ENCODE results near the gene CPXM2. TPM values are rescaled to one million over a fixed set of nuclear protein-coding genes. Genes with fewer than 3 reads are reported as not detected.

Gene CPXM2
- total RNA-seq, 3 donors from 2014 or later (not counting 1 experiment from before 2014, with no cell fraction given): not detected

DNA sequence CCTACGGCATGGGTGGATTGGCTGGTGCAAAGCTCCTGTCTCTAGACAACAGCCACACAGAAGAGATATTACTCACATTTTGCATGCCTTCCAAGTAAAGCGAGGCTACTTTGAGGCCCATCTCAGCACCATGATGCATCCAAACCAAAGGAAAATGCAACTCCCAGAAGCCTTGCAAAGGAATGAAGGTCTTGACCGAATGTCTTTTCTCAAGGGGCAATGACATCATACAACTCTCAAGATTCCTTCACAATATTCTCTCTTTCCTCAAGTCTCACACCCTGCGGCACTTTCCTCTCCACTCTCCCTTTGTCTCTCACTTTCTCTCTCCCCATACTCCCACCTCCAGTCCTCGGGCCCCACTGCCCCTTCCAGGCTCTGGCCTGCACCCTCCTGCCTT is 44.8 kb upstream of the CPXM2 start:
- WGBS (ENCODE audit: insufficient coverage): 73% methylated on average over 5 of the region's 5 CpGs
- no peak for TF ChIP-seq CTCF (IDR thresholded peaks at IDR 0.05)
- no peaks in the 10 kb centered on the region for H3K27me3 ChIP-seq (ENCODE audit: control insufficient read depth, insufficient read depth, low read length)
- intact Hi-C loops (cut with micrococcal nuclease): no loop called here
- peaks cover 20 to 35% of the 10 kb centered on the region in 2 donors for H3K4me1 Mint-ChIP-seq
- no peak for DNase-seq
- no peak overlapping the region for H3K4me3 Mint-ChIP-seq
- H3K27ac ChIP-seq (ENCODE audit: low read length): no peak overlapping the region
- H3K36me3 ChIP-seq (ENCODE audit: control insufficient read depth, insufficient read depth, low read length): no peaks in the 10 kb centered on the region
- H3K9me3 Mint-ChIP-seq: peaks cover 0 to 5% of the 10 kb centered on the region in 2 donors
- H3K27me3 Mint-ChIP-seq (ENCODE audit: low read depth in 2 of 2): peaks cover 0 to 2% of the 10 kb centered on the region in 2 donors
- H3K9me3 ChIP-seq (ENCODE audit: control insufficient read depth, insufficient read depth, low read length): no peaks in the 10 kb centered on the region
- H3K4me3 ChIP-seq (ENCODE audit: low read length): no peak overlapping the region
- H3K36me3 Mint-ChIP-seq: no peaks in the 10 kb centered on the region
- no peak overlapping the region for H3K27ac Mint-ChIP-seq
- ATAC-seq: no peak
- no peaks in the 10 kb centered on the region for H3K4me1 ChIP-seq (ENCODE audit: control insufficient read depth, insufficient read depth, low read length)

GRCh38 chr10:123935680-123936079 is 44.1 kb upstream of the CPXM2 start:
- no peak for ATAC-seq
- no peak overlapping the region for H3K4me3 ChIP-seq (ENCODE audit: low read length)
- WGBS (ENCODE audit: insufficient coverage): 92% methylated on average over 2 of the region's 2 CpGs
- Mint-ChIP-seq H3K27me3 (ENCODE audit: low read depth in 2 of 2) (peaks cover 0 to 2% of the 10 kb centered on the region in 2 donors), H3K36me3 (no peaks in the 10 kb centered on the region), H3K4me1 (peaks cover 20 to 35% of the 10 kb centered on the region in 2 donors), H3K4me3 (no peak overlapping the region), H3K27ac (no peak overlapping the region), H3K9me3 (peaks cover 3 to 5% of the 10 kb centered on the region in 2 donors)
- DNase-seq: no peak
- no peaks in the 10 kb centered on the region for H3K4me1 ChIP-seq (ENCODE audit: control insufficient read depth, insufficient read depth, low read length)
- no peaks in the 10 kb centered on the region for H3K36me3 ChIP-seq (ENCODE audit: control insufficient read depth, insufficient read depth, low read length)
- intact Hi-C loops (cut with micrococcal nuclease): no loop called here
- H3K27me3 ChIP-seq (ENCODE audit: control insufficient read depth, insufficient read depth, low read length): no peaks in the 10 kb centered on the region
- H3K27ac ChIP-seq (ENCODE audit: low read length): no peak overlapping the region
- no peak for TF ChIP-seq CTCF (IDR thresholded peaks at IDR 0.05)
- H3K9me3 ChIP-seq (ENCODE audit: control insufficient read depth, insufficient read depth, low read length): peaks cover 4% of the 10 kb centered on the region

DNA sequence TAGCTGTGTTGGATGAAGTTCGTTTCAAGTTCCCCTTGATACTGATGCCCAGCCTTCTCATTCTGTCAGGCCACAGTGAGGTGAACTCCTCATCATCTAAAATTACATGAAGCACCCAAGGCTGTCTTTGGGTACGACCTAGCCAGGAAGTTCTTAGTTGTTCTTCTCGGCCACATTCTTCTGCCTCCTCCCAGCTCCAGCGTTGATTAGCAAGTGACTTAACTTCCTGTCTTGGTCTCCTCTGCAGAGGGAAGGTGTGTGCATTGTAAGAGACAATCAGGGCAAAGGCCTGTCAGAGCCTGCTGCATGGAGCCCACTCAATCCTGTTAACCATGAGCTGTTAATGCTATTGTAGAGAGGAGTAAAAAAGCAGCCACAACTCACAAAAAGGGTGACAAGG is 43.2 kb upstream of the CPXM2 start:
- Mint-ChIP-seq H3K27me3 (ENCODE audit: low read depth in 2 of 2) (peaks cover 0 to 2% of the 10 kb centered on the region in 2 donors), H3K9me3 (peaks cover 3 to 5% of the 10 kb centered on the region in 2 donors), H3K4me1 (peaks cover 20 to 35% of the 10 kb centered on the region in 2 donors), H3K4me3 (no peak overlapping the region), H3K27ac (peak overlapping the region; percentile 41 to 80), H3K36me3 (no peaks in the 10 kb centered on the region)
- WGBS (ENCODE audit: insufficient coverage): 30% methylated on average over 4 of the region's 4 CpGs
- intact Hi-C loops (cut with micrococcal nuclease): no loop called here
- no peak overlapping the region for H3K4me3 ChIP-seq (ENCODE audit: low read length)
- H3K27ac ChIP-seq (ENCODE audit: low read length): no peak overlapping the region
- DNase-seq (no peak), ATAC-seq (peak in 2 of 3 donors; percentile 38 to 58)
- H3K4me1 ChIP-seq (ENCODE audit: control insufficient read depth, insufficient read depth, low read length): no peaks in the 10 kb centered on the region
- peaks cover 4% of the 10 kb centered on the region for H3K9me3 ChIP-seq (ENCODE audit: control insufficient read depth, insufficient read depth, low read length)
- no peaks in the 10 kb centered on the region for H3K36me3 ChIP-seq (ENCODE audit: control insufficient read depth, insufficient read depth, low read length)
- TF ChIP-seq CTCF (IDR thresholded peaks at IDR 0.05): no peak
- H3K27me3 ChIP-seq (ENCODE audit: control insufficient read depth, insufficient read depth, low read length): no peaks in the 10 kb centered on the region

GRCh38 chr10:123930340-123931001 is 38.9 kb upstream of the CPXM2 start:
- H3K4me3 ChIP-seq (ENCODE audit: low read length): no peak overlapping the region
- H3K27ac ChIP-seq (ENCODE audit: low read length): no peak overlapping the region
- no peak for TF ChIP-seq CTCF (IDR thresholded peaks at IDR 0.05)
- DNase-seq (no peak), ATAC-seq (no peak)
- peaks cover 0 to 11% of the 10 kb centered on the region in 2 donors for H3K27me3 Mint-ChIP-seq (ENCODE audit: low read depth in 2 of 2)
- no peaks in the 10 kb centered on the region for H3K4me1 ChIP-seq (ENCODE audit: control insufficient read depth, insufficient read depth, low read length)
- H3K4me3 Mint-ChIP-seq: no peak overlapping the region
- intact Hi-C loops (cut with micrococcal nuclease): no loop called here
- peaks cover 22 to 25% of the 10 kb centered on the region in 2 donors for H3K4me1 Mint-ChIP-seq
- H3K27ac Mint-ChIP-seq: no peak overlapping the region
- peaks cover 0 to 3% of the 10 kb centered on the region in 2 donors for H3K9me3 Mint-ChIP-seq
- H3K36me3 ChIP-seq (ENCODE audit: control insufficient read depth, insufficient read depth, low read length): no peaks in the 10 kb centered on the region
- no peaks in the 10 kb centered on the region for H3K27me3 ChIP-seq (ENCODE audit: control insufficient read depth, insufficient read depth, low read length)
- peaks cover 11% of the 10 kb centered on the region for H3K9me3 ChIP-seq (ENCODE audit: control insufficient read depth, insufficient read depth, low read length)
- WGBS (ENCODE audit: insufficient coverage): 88% methylated on average over 9 of the region's 9 CpGs
- H3K36me3 Mint-ChIP-seq: no peaks in the 10 kb centered on the region
